Middle frontal gyrus (tissue), 1 donor: ENCODE data around the gene MTA2.

Experiments used
- DNase-seq: peaks from one replicate; pipeline ENCODE4 v3.0.0-alpha.2; 2015; ENCODE audit warnings: low spot score; ENCODE audit errors: extremely low spot score

The MTA2 gene

DNA sequence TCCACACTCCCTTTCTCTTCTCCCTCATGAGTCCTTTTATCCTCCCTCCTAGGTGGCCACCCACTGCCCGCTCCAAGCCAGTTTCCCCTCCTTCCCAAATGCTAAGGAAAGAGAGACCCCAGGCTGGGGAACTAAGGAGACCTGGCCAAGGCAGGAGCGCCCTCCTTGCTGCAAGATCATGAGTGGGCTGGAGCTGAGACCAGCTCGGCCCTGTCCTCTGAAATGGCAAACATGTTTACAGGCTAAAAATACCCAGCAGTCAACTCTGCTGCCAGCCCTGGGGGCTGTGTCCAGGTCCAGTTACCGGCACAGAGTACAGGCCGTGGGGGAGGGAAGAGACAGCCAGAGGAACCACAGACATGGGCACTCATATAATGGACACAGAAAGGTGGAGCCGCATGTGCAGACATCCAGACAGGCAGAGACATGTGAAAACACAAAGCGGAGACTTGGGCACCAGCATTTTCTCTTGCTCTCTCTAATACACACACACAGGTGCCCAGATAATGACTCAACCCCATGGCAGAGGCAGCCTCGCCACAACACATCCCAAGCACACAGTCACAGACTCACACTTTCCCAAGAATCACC lies 53.9 kb downstream of the MTA2 start:
- no peak for DNase-seq

DNA sequence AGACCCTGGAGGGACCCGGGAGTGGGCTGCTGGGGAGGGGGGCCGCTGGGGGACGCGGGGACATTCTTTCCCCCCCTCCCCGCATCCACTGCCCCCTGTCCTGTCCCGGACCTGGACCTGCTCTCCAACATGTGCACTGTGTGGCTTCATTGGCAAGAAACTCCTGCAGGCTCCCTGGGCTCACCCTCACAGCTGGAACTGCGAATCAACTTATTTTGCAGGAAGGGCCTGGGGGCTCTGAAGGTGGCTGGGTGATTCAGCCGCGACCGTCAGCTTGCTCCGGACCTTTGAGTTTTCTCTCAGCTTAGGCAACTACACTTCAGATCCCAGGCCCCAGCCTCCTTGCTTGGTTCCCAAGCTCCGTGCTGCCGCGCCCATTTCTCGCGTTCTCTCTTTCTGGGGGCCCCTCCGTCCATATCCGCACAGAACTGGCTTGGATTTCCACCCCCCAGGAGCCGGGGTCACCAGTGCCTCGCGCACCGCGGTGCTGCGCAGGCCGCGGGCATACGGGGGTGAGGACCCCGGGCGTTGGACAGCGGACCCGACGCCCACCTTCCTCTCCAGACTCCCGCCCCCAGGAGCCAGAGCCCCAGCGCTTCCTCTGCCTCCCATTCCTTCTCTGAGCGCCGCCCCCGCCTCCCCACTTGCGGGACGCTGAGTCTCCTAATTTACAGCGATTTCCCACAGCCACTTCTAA lies 54.6 kb downstream of the MTA2 start:
- DNase-seq = no peak

- DNase-seq = no peak
Measured at GRCh38 chr11:62546244-62546928, 55.3 kb downstream of the MTA2 start, which contains the start of gene AHNAK. Gene AHNAK, minus strand, starts transcription at chr11:62546806. Its CDS starts 10,708 bp downstream, at chr11:62536098.

DNA sequence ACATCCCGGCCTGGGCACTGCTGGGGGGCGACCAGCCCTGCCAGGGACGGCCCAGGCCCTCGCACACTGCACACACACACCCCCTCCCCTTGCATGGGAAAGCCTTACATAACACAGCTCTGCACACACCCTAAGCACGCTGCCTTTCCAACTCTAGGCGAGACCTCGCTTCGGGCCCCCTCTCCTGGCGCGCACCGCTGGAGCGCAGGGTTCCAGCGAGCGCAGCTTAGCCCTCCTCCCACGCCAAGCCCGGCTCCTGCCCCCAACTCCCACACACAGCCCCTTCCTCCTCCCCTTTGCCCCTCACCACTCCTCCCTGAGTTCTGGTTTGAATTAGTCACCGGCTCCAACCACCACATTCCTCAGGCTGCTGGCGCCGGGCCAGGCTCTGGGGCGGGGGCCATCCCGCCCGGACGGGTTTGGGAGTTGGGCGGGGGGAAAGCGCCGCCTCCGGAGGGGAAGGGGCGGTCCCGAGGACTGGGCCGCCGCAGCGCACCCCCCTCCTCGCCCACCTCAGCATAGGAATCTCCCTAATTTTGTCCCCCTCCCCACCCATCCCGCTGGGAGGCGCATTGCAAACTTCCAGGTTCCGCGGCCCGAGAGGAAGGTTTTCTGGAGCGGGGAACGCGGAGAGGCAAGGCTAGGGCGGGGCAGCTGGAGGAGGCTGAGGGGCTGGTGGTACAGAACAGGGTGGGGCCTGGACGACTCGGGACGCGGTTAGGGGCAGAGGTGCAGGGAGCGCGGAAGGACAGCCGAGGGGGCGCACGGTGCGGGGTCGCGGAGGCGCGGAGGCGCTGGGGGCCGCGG lies 56.0 kb downstream of the MTA2 start:
- DNase-seq = no peak

GRCh38 chr11:62544581-62545436 lies 56.9 kb downstream of the MTA2 start:
- no peak for DNase-seq

GRCh38 chr11:62543680-62544444 lies 57.8 kb downstream of the MTA2 start:
- DNase-seq = no peak
